IMR-90 (cell line): ENCODE data around the gene ADCYAP1. TPM values are rescaled to one million over a fixed set of nuclear protein-coding genes. Genes with fewer than 3 reads are reported as not detected.

Experiments used
- ATAC-seq: fragments of 200-7000 bp; cut with Tn5 transposase; 2 replicates; pipeline ENCODE4 v1.9.1; 2020; ENCODE audit warnings: low read depth, mild to moderate bottlenecking, moderate library complexity
- BruUV-seq: library from RNA; stranded (reverse); fragments of 400-500 nt; replicated peaks from 2 replicates; lab custom pipeline; 2021; lab: Mats Ljungman, UMichigan
- CTCF ChIA-PET: fragments of 300-600 bp; formaldehyde crosslinking; extraction: SDS; loops from one replicate; lab custom pipeline; 2021; ENCODE audit warnings: antibody characterized with exemption; lab: Yijun Ruan, JAX
- POLR2A ChIA-PET: fragments of 300-600 bp; sonication (Branson Sonifier 250); formaldehyde crosslinking; loops from one replicate; lab custom pipeline; 2022; ENCODE audit warnings: antibody characterized with exemption; ENCODE audit not compliant: unreplicated experiment; lab: Charles Lee
- DNase-seq: peaks from one replicate; pipeline ENCODE4 v3.0.0; 2013
- H2AFZ ChIP-seq: replicated peaks from 2 replicates; pipeline ENCODE3; 2013; ENCODE audit warnings: low read length, mild to moderate bottlenecking; ENCODE audit not compliant: poor library complexity
- H2AK5ac ChIP-seq: 2 replicates; pipeline ENCODE4 v1.6.1; 2013; ENCODE audit warnings: low read depth, low read length, inconsistent platforms
- H2AK9ac ChIP-seq: replicated peaks from 2 replicates; pipeline ENCODE3; 2013; ENCODE audit warnings: mild to moderate bottlenecking, low read depth, low read length, moderate library complexity; ENCODE audit not compliant: poor library complexity
- H2BK120ac ChIP-seq: 2 replicates; pipeline ENCODE4 v1.6.1; 2013; ENCODE audit warnings: low read depth, low read length, inconsistent platforms
- H2BK15ac ChIP-seq: 3 replicates; pipeline ENCODE4 v1.6.1; 2013; ENCODE audit warnings: low read depth, low read length, inconsistent platforms
- H2BK20ac ChIP-seq: 2 replicates; pipeline ENCODE4 v1.6.1; 2013; ENCODE audit warnings: low read depth, mild to moderate bottlenecking, inconsistent platforms, low read length, moderate library complexity
- H2BK5ac ChIP-seq: 2 replicates; pipeline ENCODE4 v1.6.1; 2013; ENCODE audit warnings: mild to moderate bottlenecking, low read depth, low read length, inconsistent platforms; ENCODE audit not compliant: poor library complexity, severe bottlenecking
- H3K14ac ChIP-seq: replicated peaks from 2 replicates; pipeline ENCODE4 v1.6.1; 2013; ENCODE audit warnings: low read depth, low read length, inconsistent platforms
- H3K18ac ChIP-seq: 2 replicates; pipeline ENCODE4 v1.6.1; 2013; ENCODE audit warnings: low read depth, low read length, control low read depth
- H3K23ac ChIP-seq: 2 replicates; pipeline ENCODE4 v1.6.1; 2013; ENCODE audit warnings: low read depth, low read length, inconsistent platforms
- H3K27ac ChIP-seq: 2 replicates; pipeline ENCODE4 v1.5.1; 2013; ENCODE audit warnings: mild to moderate bottlenecking, control low read depth, low read length; ENCODE audit not compliant: insufficient read depth
- H3K27me3 ChIP-seq: 2 replicates; pipeline ENCODE4 v1.6.1; 2013; ENCODE audit warnings: low read length; ENCODE audit not compliant: control insufficient read depth, insufficient read depth
- H3K36me3 ChIP-seq: 2 replicates; pipeline ENCODE4 v1.6.1; 2013; ENCODE audit warnings: low read length, mixed read lengths; ENCODE audit not compliant: control insufficient read depth, insufficient read depth
- H3K4ac ChIP-seq: 2 replicates; pipeline ENCODE4 v1.6.1; 2013; ENCODE audit warnings: low read depth, low read length, inconsistent platforms
- H3K4me1 ChIP-seq: 2 replicates; pipeline ENCODE4 v1.6.1; 2013; ENCODE audit warnings: low read length, mixed read lengths; ENCODE audit not compliant: control insufficient read depth, insufficient read depth
- H3K4me2 ChIP-seq: 2 replicates; pipeline ENCODE4 v1.6.1; 2013; ENCODE audit warnings: low read depth, mild to moderate bottlenecking, control low read depth, low read length, moderate library complexity
- H3K4me3 ChIP-seq: 2 replicates; pipeline ENCODE4 v1.5.1; 2013; ENCODE audit warnings: low read depth, mild to moderate bottlenecking, control low read depth, low read length, moderate library complexity; ENCODE audit not compliant: insufficient read depth
- H3K56ac ChIP-seq: 2 replicates; pipeline ENCODE4 v1.6.1; 2013; ENCODE audit warnings: low read length, inconsistent platforms; ENCODE audit not compliant: insufficient read depth; ENCODE audit errors: extremely low read depth
- H3K79me1 ChIP-seq, 2 experiments: 2 replicates each; pipeline ENCODE4 v1.6.1; 2013; ENCODE audit warnings: low read length in 2 of 2, inconsistent platforms in 1 of 2, low read depth in 1 of 2
- H3K9ac ChIP-seq: 2 replicates; pipeline ENCODE4 v1.6.1; 2013; ENCODE audit warnings: low read depth, low read length, control low read depth
- H3K9me1 ChIP-seq: 2 replicates; pipeline ENCODE4 v1.6.1; 2013; ENCODE audit warnings: low read length, inconsistent platforms; ENCODE audit not compliant: insufficient read depth
- H3K9me3 ChIP-seq: 2 replicates; pipeline ENCODE4 v1.6.1; 2013; ENCODE audit warnings: low read length; ENCODE audit not compliant: control insufficient read depth, insufficient read depth
- H4K20me1 ChIP-seq: 2 replicates; pipeline ENCODE4 v1.6.1; 2013; ENCODE audit warnings: low read length, inconsistent platforms; ENCODE audit not compliant: insufficient read depth
- H4K5ac ChIP-seq: 2 replicates; pipeline ENCODE4 v1.6.1; 2013; ENCODE audit warnings: mild to moderate bottlenecking, low read depth, low read length, control low read depth
- H4K8ac ChIP-seq, 2 experiments: 2 replicates each; pipeline ENCODE4 v1.6.1; 2013; ENCODE audit warnings: low read depth in 2 of 2, low read length in 2 of 2, control low read depth in 1 of 2, inconsistent platforms in 1 of 2
- H4K91ac ChIP-seq: 2 replicates; pipeline ENCODE4 v1.6.1; 2013; ENCODE audit warnings: low read depth, low read length, inconsistent platforms; ENCODE audit not compliant: insufficient read depth
- BHLHE40 ChIP-seq: fragments of 150-350 bp; IDR thresholded peaks from 2 replicates; pipeline ENCODE4 v1.6.1; 2016; ENCODE audit warnings: mild to moderate bottlenecking, low read depth, low read length
- CHD1 ChIP-seq: IDR thresholded peaks from 2 replicates; pipeline ENCODE4 v1.6.1; 2012; ENCODE audit warnings: low read depth, low read length, improper control_type of control experiment
- MXI1 ChIP-seq: IDR thresholded peaks from 2 replicates; pipeline ENCODE4 v1.6.1; 2012; ENCODE audit warnings: low read depth, mild to moderate bottlenecking, low read length, moderate library complexity, borderline replicate concordance
- POLR2A ChIP-seq: IDR thresholded peaks from 2 replicates; pipeline ENCODE4 v1.6.1; 2012; ENCODE audit warnings: mild to moderate bottlenecking, low read depth, low read length
- RFX5 ChIP-seq: IDR thresholded peaks from 2 replicates; pipeline ENCODE4 v1.8.0; 2012; ENCODE audit warnings: low read depth, mild to moderate bottlenecking, low read length, moderate library complexity
- WGBS, 2 experiments: methylation state at CpG; one replicate each; pipeline versions ENCODE4 v1.1.5 to v1.1.7; 2013; ENCODE audit warnings: missing lambda C conversion rate in 2 of 2; ENCODE audit not compliant: insufficient read length in 1 of 2; ENCODE audit errors: extremely low coverage in 2 of 2; 5-methylcytosine and 5-hydroxymethylcytosine counted together
- dilution Hi-C: fragments of 300-500 bp; cut with HindIII; formaldehyde crosslinking; loops from one replicate; pipeline ENCODE4 v1.14.3; 2018; ENCODE audit warnings: low sequenced_read_pairs; ENCODE audit not compliant: unreplicated experiment
- in situ Hi-C: fragments of 300-500 bp; cut with MboI; formaldehyde crosslinking; loops from 3 replicates; pipeline ENCODE4 v1.14.3; 2019; ENCODE audit warnings: low sequenced_read_pairs, inconsistent platforms, mixed read lengths
- intact Hi-C: fragments of 100-400 bp; cut with micrococcal nuclease; formaldehyde crosslinking; loops from 2 replicates; pipeline ENCODE4 v1.10.0; 2022
- polyA plus RNA-seq, 3 experiments: library from polyadenylated mRNA; depleted of rRNA; stranded (reverse); fragments of >200 nt; gene quantifications; 2 replicates each; pipeline ENCODE4 v1.2.3, GENCODE V29; 2012; ENCODE audit warnings: low replicate concordance in 1 of 3
- total RNA-seq: library from RNA; depleted of rRNA; stranded (reverse); fragments of >200 nt; gene quantifications from 2 replicates; pipeline ENCODE4 v1.2.3, GENCODE V29; 2012

ADCYAP1 gene
- total and polyA plus RNA-seq, 2 of the 4 experiments (the other 2 are of a cell fraction): not detected

DNA sequence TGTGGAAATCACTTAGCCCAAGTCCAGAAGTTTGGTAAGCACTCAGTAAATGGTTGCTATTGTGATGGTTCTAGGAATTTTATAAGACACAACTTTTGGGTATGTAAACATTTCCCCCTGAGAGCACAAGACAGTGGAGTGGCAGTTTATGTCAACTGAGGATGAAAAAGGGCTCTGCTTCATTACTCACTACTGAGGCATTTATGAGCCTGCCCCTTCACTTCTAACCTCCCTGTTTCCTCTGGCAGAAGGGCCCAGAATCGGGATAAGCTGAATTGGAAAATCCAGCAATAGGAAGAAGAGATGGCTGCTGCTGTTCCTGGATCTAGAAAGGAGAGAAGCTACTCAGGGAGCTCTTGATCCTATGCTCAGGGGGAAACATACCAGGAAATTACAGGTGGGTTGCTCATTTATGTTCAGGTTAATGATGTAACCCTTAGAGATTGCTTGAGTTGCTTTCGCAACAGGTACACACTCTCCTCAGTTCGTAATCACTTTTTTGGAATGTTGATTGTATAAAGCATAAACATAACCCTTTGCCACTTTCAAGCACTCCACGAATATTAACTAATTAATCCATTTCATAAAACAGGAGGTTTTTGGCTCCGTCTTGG lies 46.3 kb downstream of the ADCYAP1 start:
- no peak overlapping the region for H4K8ac ChIP-seq
- in situ Hi-C loops: no loop called here
- H2AFZ ChIP-seq: no peak overlapping the region
- ChIA-PET POLR2A (no interaction called here), CTCF (no interaction called here)
- no peak overlapping the region for H3K4ac ChIP-seq
- H3K56ac ChIP-seq: no peak overlapping the region
- H2BK120ac ChIP-seq: no peak overlapping the region
- no peak overlapping the region for H3K4me3 ChIP-seq
- no peak overlapping the region for H3K4me2 ChIP-seq
- H3K27ac ChIP-seq: no peak overlapping the region
- H4K20me1 ChIP-seq: no peaks in the 10 kb centered on the region
- no peak overlapping the region for H2AK5ac ChIP-seq
- dilution Hi-C loops: no loop called here
- intact Hi-C loops: no loop called here
- TF ChIP-seq CHD1 (no peak), MXI1 (no peak), BHLHE40 (no peak), POLR2A (no peak), RFX5 (no peak)
- no peaks in the 10 kb centered on the region for H3K79me1 ChIP-seq
- no peaks in the 10 kb centered on the region for H3K36me3 ChIP-seq
- H3K9me1 ChIP-seq: no peaks in the 10 kb centered on the region
- no peak overlapping the region for H3K18ac ChIP-seq
- H4K5ac ChIP-seq: no peak overlapping the region
- ATAC-seq (no peak), DNase-seq (no peak)
- no peak overlapping the region for H3K9ac ChIP-seq
- no peaks in the 10 kb centered on the region for H3K4me1 ChIP-seq
- no peak overlapping the region for H2AK9ac ChIP-seq
- H2BK5ac ChIP-seq: no peak overlapping the region
- BruUV-seq: no TSS peak
- H2BK20ac ChIP-seq: no peak overlapping the region
- no peaks in the 10 kb centered on the region for H3K9me3 ChIP-seq
- H2BK15ac ChIP-seq: no peak overlapping the region
- no peaks in the 10 kb centered on the region for H3K27me3 ChIP-seq
- H4K91ac ChIP-seq: no peak overlapping the region
- no CpG with 5 or more reads among the region's 5 CpGs for WGBS, 2 experiments
- no peak overlapping the region for H3K14ac ChIP-seq
- no peak overlapping the region for H3K23ac ChIP-seq
